ENCODE results near the gene IFIH1. TPM values are rescaled to one million over a fixed set of nuclear protein-coding genes. Genes with fewer than 3 reads are reported as not detected.

Gene IFIH1
- total RNA-seq, 1 donor from 2014 or later = 6.0 TPM

DNA sequence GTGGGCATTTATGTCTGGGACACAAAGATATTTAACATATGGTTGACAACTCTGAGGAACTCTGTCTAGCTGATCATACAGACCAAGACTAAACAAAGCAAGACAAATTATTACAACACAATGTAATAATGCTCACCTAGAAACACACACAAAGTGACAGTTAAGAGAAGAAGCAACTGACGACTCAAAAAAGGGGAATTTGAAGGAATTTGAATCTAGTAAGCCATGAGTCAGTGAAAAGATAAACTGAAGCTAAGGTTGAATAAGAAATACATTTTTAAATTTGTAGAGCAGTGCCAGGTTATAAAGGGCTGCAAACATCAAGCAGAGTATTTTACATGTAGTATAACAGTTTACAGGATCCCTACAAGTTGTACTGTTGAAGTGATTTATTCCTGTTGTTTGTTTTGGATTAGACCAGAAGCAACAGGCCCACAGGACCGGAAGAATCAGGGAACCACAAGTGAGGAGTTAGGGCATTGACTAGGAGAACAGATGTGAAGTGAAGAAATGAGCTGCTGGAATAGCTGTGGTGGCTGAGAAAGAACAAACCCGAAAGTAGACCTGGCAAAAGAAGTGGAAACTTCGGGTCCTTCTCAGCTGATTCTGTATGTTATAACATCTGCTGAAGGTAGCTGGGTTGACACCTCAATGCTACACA lies 35.6 kb downstream of the IFIH1 start:
- Histone ChIP-seq H3K27ac (replicated peaks) (no peak overlapping the region), H3K4me3 (no peak overlapping the region), H3K36me3 (peaks cover 49% of the 10 kb centered on the region), H3K27me3 (ENCODE audit: low read depth) (no peaks in the 10 kb centered on the region), H3K9me3 (replicated peaks) (no peaks in the 10 kb centered on the region), H3K4me1 (no peaks in the 10 kb centered on the region)
- TF ChIP-seq, protein P1, sequence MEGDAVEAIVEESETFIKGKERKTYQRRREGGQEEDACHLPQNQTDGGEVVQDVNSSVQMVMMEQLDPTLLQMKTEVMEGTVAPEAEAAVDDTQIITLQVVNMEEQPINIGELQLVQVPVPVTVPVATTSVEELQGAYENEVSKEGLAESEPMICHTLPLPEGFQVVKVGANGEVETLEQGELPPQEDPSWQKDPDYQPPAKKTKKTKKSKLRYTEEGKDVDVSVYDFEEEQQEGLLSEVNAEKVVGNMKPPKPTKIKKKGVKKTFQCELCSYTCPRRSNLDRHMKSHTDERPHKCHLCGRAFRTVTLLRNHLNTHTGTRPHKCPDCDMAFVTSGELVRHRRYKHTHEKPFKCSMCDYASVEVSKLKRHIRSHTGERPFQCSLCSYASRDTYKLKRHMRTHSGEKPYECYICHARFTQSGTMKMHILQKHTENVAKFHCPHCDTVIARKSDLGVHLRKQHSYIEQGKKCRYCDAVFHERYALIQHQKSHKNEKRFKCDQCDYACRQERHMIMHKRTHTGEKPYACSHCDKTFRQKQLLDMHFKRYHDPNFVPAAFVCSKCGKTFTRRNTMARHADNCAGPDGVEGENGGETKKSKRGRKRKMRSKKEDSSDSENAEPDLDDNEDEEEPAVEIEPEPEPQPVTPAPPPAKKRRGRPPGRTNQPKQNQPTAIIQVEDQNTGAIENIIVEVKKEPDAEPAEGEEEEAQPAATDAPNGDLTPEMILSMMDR (IDR thresholded peaks at IDR 0.05; ENCODE audit: borderline replicate concordance) = no peak
- DNase-seq = no peak
- intact Hi-C loops (cut with micrococcal nuclease) = no loop called here

DNA sequence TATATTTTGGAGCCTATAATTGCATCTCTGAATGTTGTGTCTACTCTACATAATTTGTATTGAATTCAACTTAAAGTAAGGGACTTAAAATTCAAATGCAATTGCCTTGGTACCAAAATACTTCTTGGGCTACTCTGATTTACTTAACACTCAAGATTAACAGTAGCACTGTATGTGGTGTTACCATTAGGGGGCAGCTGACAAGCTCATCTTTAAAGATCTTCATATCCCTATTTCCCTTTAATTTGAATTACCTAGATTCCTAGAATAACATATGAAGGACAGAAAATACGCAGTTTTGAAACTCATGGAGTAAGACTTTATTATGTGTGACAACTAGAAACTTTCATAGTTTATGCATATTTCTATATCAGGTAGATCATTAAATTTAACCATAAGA lies 37.8 kb downstream of the IFIH1 start:
- intact Hi-C loops (cut with micrococcal nuclease) = no loop called here
- Histone ChIP-seq H3K36me3 (peaks cover 53% of the 10 kb centered on the region), H3K4me1 (no peaks in the 10 kb centered on the region), H3K9me3 (replicated peaks) (no peaks in the 10 kb centered on the region), H3K27me3 (ENCODE audit: low read depth) (no peaks in the 10 kb centered on the region), H3K4me3 (no peak overlapping the region), H3K27ac (replicated peaks) (no peak overlapping the region)
- DNase-seq = no peak
- TF ChIP-seq, protein P1 (IDR thresholded peaks at IDR 0.05; ENCODE audit: borderline replicate concordance) = no peak

DNA sequence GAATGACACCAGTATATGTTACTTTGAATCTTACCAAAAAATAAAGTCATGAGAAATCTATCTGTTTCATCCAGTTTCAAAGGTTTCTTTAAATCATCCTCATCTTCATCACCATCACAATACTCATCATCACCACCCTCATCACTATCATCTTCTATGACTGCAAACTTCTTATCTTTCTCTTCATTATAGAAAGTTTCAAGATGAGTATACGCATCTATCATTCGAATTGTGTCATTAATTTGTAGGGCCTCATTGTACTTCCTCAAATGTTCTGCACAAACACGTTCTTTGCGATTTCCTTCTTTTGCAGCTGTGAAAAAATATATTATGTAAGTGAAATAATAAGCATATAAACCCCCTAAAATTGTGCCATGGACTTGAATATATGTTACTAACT lies 41.1 kb downstream of the IFIH1 start:
- Histone ChIP-seq H3K27ac (replicated peaks) (no peak overlapping the region), H3K36me3 (peaks cover 45% of the 10 kb centered on the region), H3K4me3 (no peak overlapping the region), H3K9me3 (replicated peaks) (no peaks in the 10 kb centered on the region), H3K27me3 (ENCODE audit: low read depth) (no peaks in the 10 kb centered on the region), H3K4me1 (no peaks in the 10 kb centered on the region)
- DNase-seq = no peak
- intact Hi-C loops (cut with micrococcal nuclease) = no loop called here
- TF ChIP-seq, protein P1 (IDR thresholded peaks at IDR 0.05; ENCODE audit: borderline replicate concordance) = no peak

DNA sequence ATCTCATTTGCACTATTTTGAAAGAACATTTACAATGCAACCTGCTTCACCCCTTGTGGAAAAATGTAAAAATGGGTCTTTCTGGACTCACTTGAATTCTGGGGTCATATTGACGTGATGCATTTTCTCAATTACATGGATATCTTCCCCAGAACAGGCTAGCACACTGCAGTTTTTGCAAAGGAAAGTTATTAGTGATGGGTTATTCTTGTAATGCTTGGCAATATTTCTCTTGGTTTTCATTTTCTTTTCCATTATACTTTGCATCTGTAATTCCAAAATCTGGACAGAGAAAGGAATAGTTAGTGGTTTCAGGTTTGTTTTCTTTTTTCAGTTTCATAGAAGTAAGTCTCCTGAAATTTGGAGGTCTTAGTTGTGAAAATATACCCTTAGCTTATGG lies 50.5 kb downstream of the IFIH1 start:
- intact Hi-C loops (cut with micrococcal nuclease) = no loop called here
- peaks cover 43% of the 10 kb centered on the region for H3K36me3 ChIP-seq
- TF ChIP-seq, protein P1 (IDR thresholded peaks at IDR 0.05; ENCODE audit: borderline replicate concordance) = no peak

DNA sequence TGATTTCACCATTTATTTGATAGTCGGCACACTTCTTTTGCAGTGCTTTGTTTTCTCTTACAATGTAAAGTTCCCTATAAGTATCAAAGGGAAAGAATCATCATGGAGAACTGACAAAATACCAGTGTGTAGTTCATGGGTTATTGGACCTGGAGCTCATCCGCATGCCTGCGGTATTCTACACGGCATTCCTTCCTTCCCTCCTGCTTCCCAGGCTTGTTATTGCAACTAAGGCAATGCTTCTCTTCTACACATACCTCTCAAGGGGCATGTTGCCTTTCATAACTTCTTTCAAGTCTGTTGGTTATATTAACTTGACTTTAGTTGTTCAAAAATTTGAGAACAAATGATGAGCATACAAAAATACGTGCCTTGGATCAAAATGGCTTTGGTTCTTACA lies 51.0 kb downstream of the IFIH1 start:
- Histone ChIP-seq H3K36me3 (peaks cover 38% of the 10 kb centered on the region), H3K4me1 (no peaks in the 10 kb centered on the region), H3K4me3 (no peak overlapping the region), H3K27me3 (ENCODE audit: low read depth) (no peaks in the 10 kb centered on the region), H3K9me3 (replicated peaks) (no peaks in the 10 kb centered on the region), H3K27ac (replicated peaks) (no peak overlapping the region)
- intact Hi-C loops (cut with micrococcal nuclease) = no loop called here
- TF ChIP-seq, protein P1 (IDR thresholded peaks at IDR 0.05; ENCODE audit: borderline replicate concordance) = no peak
- no peak for DNase-seq

More for the DNA sequence above, 50.5 kb downstream of the IFIH1 start:
- no peak overlapping the region for H3K27ac ChIP-seq (replicated peaks)
- DNase-seq = no peak
- H3K27me3 ChIP-seq (ENCODE audit: low read depth) = no peaks in the 10 kb centered on the region
- H3K4me1 ChIP-seq = no peaks in the 10 kb centered on the region
- H3K4me3 ChIP-seq = no peak overlapping the region
- no peaks in the 10 kb centered on the region for H3K9me3 ChIP-seq (replicated peaks)
